H1 (cell line): ENCODE measurements around the gene WDR19. TPM values are rescaled to one million over a fixed set of nuclear protein-coding genes. Genes with fewer than 3 reads are reported as not detected.
"Not testable (repeated sequence)": the region's sequence is repeated elsewhere in the genome, so short reads cannot be mapped to it uniquely, and the experiment has no call there.

ENCODE experiments used
- CTCF ChIA-PET: fragments of 300-600 bp; sonication (Branson Sonifier 250); formaldehyde crosslinking; loops from one replicate; lab custom pipeline; 2021; ENCODE audit not compliant: partially characterized antibody; lab: Charles Lee
- POLR2A ChIA-PET: fragments of 300-600 bp; sonication (Branson Sonifier 250); formaldehyde crosslinking; loops from one replicate; lab custom pipeline; 2021; ENCODE audit warnings: inconsistent platforms; ENCODE audit not compliant: partially characterized antibody; lab: Charles Lee
- DNase-seq, 2 experiments: peaks; one replicate each; pipeline versions ENCODE4 v3.0.0 to v3.0.0-alpha.2; 2010 to 2022; ENCODE audit warnings: low spot score in 2 of 2, low read depth in 1 of 2, mixed read lengths in 1 of 2
- FAIRE-seq: peaks from 2 replicates; lab custom pipeline; 2011; peaks lifted over from hg19 to GRCh38; lab: Jason Lieb, UNC
- H2AFZ ChIP-seq: 2 replicates; pipeline ENCODE4 v1.8.1; 2012; ENCODE audit warnings: low read length, inconsistent platforms
- H2AK5ac ChIP-seq: 2 replicates; pipeline ENCODE4 v1.6.1; 2013; ENCODE audit warnings: low read depth, low read length
- H2BK120ac ChIP-seq: replicated peaks from 2 replicates; pipeline ENCODE3; 2013; ENCODE audit warnings: low read depth, low read length, inconsistent platforms
- H2BK12ac ChIP-seq: 2 replicates; pipeline ENCODE4 v1.6.1; 2013; ENCODE audit warnings: low read depth, low read length
- H2BK15ac ChIP-seq: 2 replicates; pipeline ENCODE4 v1.6.1; 2013; ENCODE audit warnings: low read length
- H2BK20ac ChIP-seq: 2 replicates; pipeline ENCODE4 v1.6.1; 2013; ENCODE audit warnings: low read length
- H2BK5ac ChIP-seq: 2 replicates; pipeline ENCODE4 v1.6.1; 2013; ENCODE audit warnings: low read depth, low read length
- H3K14ac ChIP-seq: 2 replicates; pipeline ENCODE4 v1.6.1; 2013; ENCODE audit warnings: inconsistent platforms; ENCODE audit not compliant: insufficient read length
- H3K18ac ChIP-seq: 2 replicates; pipeline ENCODE4 v1.6.1; 2013; ENCODE audit warnings: low read length; ENCODE audit errors: extremely low read depth
- H3K23ac ChIP-seq: 2 replicates; pipeline ENCODE4 v1.6.1; 2013; ENCODE audit warnings: inconsistent platforms; ENCODE audit not compliant: insufficient read length
- H3K23me2 ChIP-seq: 2 replicates; pipeline ENCODE4 v1.6.1; 2013; ENCODE audit warnings: low read depth, low read length
- H3K27ac ChIP-seq: 2 replicates; pipeline ENCODE4 v1.6.1; 2011; ENCODE audit warnings: low read depth, low read length, inconsistent platforms
- H3K27me3 ChIP-seq, 4 experiments: replicated peaks in 1 of 4; 1 replicate in 1 of 4; 2 replicates in 3 of 4; pipeline versions ENCODE4 v1.6.1 to v1.8.1; 2011 to 2013; ENCODE audit warnings: low read length in 3 of 4, mild to moderate bottlenecking in 3 of 4, inconsistent platforms in 2 of 4, mixed read lengths in 2 of 4, moderate library complexity in 1 of 4; ENCODE audit not compliant: control insufficient read depth in 3 of 4, insufficient read depth in 3 of 4; ENCODE audit errors: extremely low read depth in 1 of 4
- H3K36me3 ChIP-seq, 4 experiments: 2 replicates each; pipeline versions ENCODE4 v1.6.1 to v1.8.1; 2011 to 2013; ENCODE audit warnings: mild to moderate bottlenecking in 4 of 4, low read length in 3 of 4, moderate library complexity in 2 of 4, control low read depth in 1 of 4, inconsistent platforms in 1 of 4; ENCODE audit not compliant: insufficient read depth in 4 of 4, control insufficient read depth in 2 of 4
- H3K4ac ChIP-seq: replicated peaks from 2 replicates; pipeline ENCODE3; 2013; ENCODE audit warnings: low read length, low read depth, mixed read lengths, inconsistent platforms; ENCODE audit not compliant: insufficient read length
- H3K4me1 ChIP-seq, 4 experiments: replicated peaks in 1 of 4; 1 replicate in 1 of 4; 2 replicates in 3 of 4; pipeline versions ENCODE4 v1.6.1 to v1.8.1; 2011 to 2013; ENCODE audit warnings: low read length in 3 of 4, inconsistent platforms in 2 of 4, mixed read lengths in 1 of 4; ENCODE audit not compliant: insufficient read depth in 4 of 4, control insufficient read depth in 3 of 4
- H3K4me2 ChIP-seq, 2 experiments: 2 replicates each; pipeline versions ENCODE4 v1.6.1 to v1.8.1; 2011 to 2013; ENCODE audit warnings: low read depth in 2 of 2, low read length in 2 of 2, control low read depth in 1 of 2, inconsistent platforms in 1 of 2, mild to moderate bottlenecking in 1 of 2; ENCODE audit not compliant: insufficient read depth in 1 of 2
- H3K4me3 ChIP-seq, 4 experiments: fragments of 200-600, 300-600 bp in 1 of 4; sonication (generic), shearing (Covaris generic), sonication (Bioruptor Twin) in 1 of 4; 2 replicates each; pipeline versions ENCODE4 v1.5.1 to v1.8.1; 2011 to 2016; ENCODE audit warnings: low read length in 4 of 4, low read depth in 3 of 4, control low read depth in 2 of 4, inconsistent platforms in 2 of 4, mild to moderate bottlenecking in 2 of 4, mixed read lengths in 1 of 4, moderate library complexity in 1 of 4; ENCODE audit not compliant: insufficient read depth in 2 of 4; ENCODE audit errors: extremely low read depth in 1 of 4
- H3K56ac ChIP-seq: replicated peaks from 2 replicates; pipeline ENCODE3; 2013; ENCODE audit warnings: low read depth, mild to moderate bottlenecking, mixed read lengths, low read length, inconsistent platforms; ENCODE audit not compliant: insufficient read length
- H3K79me1 ChIP-seq: 2 replicates; pipeline ENCODE4 v1.6.1; 2013; ENCODE audit warnings: low read depth, low read length, control low read depth
- H3K79me2 ChIP-seq, 2 experiments: 2 replicates each; pipeline versions ENCODE4 v1.6.1 to v1.8.1; 2012 to 2013; ENCODE audit warnings: low read length in 2 of 2, mild to moderate bottlenecking in 2 of 2, inconsistent platforms in 1 of 2; ENCODE audit not compliant: insufficient read depth in 2 of 2, control insufficient read depth in 1 of 2
- H3K9ac ChIP-seq, 4 experiments: replicated peaks in 1 of 4; 1 replicate in 1 of 4; 2 replicates in 3 of 4; pipeline versions ENCODE4 v1.6.1 to v1.8.1; 2011 to 2013; ENCODE audit warnings: low read depth in 3 of 4, low read length in 3 of 4, control low read depth in 2 of 4, mild to moderate bottlenecking in 2 of 4, moderate library complexity in 2 of 4, inconsistent platforms in 1 of 4; ENCODE audit errors: extremely low read depth in 1 of 4
- H3K9me3 ChIP-seq, 2 experiments: 2 replicates each; pipeline versions ENCODE4 v1.6.1 to v1.8.1; 2012 to 2013; ENCODE audit warnings: mild to moderate bottlenecking in 2 of 2, moderate library complexity in 2 of 2, control low read depth in 1 of 2, inconsistent platforms in 1 of 2, low read depth in 1 of 2, low read length in 1 of 2, mixed read lengths in 1 of 2; ENCODE audit not compliant: insufficient read depth in 2 of 2
- H4K20me1 ChIP-seq, 2 experiments: replicated peaks in 1 of 2; 2 replicates each; pipeline versions ENCODE3 to v1.8.1; 2011 to 2013; ENCODE audit warnings: inconsistent platforms in 2 of 2, low read length in 2 of 2, mild to moderate bottlenecking in 1 of 2; ENCODE audit not compliant: insufficient read depth in 2 of 2, control insufficient read depth in 1 of 2
- H4K5ac ChIP-seq: 2 replicates; pipeline ENCODE4 v1.6.1; 2013; ENCODE audit warnings: low read length, low read depth, mixed read lengths, inconsistent platforms; ENCODE audit not compliant: insufficient read length
- H4K8ac ChIP-seq: 2 replicates; pipeline ENCODE4 v1.8.0; 2013; ENCODE audit warnings: mild to moderate bottlenecking, moderate library complexity, low read length, inconsistent platforms; ENCODE audit not compliant: insufficient read depth; ENCODE audit errors: extremely low read depth
- H4K91ac ChIP-seq: replicated peaks from 2 replicates; pipeline ENCODE3; 2013; ENCODE audit warnings: low read length, mixed read lengths, inconsistent platforms; ENCODE audit not compliant: insufficient read length
- CBX5 ChIP-seq: fragments of 300-800, 300-1000 bp; sonication (generic); IDR thresholded peaks from 2 replicates; pipeline ENCODE4 v1.7.1; 2016; ENCODE audit warnings: antibody characterized with exemption, low read length, low read depth
- GABPA ChIP-seq: IDR thresholded peaks from 2 replicates; pipeline ENCODE4 v1.6.1; 2011; ENCODE audit warnings: mild to moderate bottlenecking, low read length, moderate library complexity, borderline replicate concordance; ENCODE audit not compliant: insufficient read depth
- NANOG ChIP-seq: IDR thresholded peaks from 2 replicates; pipeline ENCODE4 v1.6.1; 2011; ENCODE audit warnings: low read length, low read depth, mild to moderate bottlenecking, inconsistent platforms; ENCODE audit not compliant: insufficient read depth, poor library complexity, severe bottlenecking
- ZNF274 ChIP-seq: IDR thresholded peaks from 2 replicates; pipeline ENCODE4 v1.7.0; 2012; ENCODE audit warnings: low read length, borderline replicate concordance; ENCODE audit errors: extremely low read depth
- WGBS, 2 experiments: shearing (Covaris generic) in 1 of 2; methylation state at CpG; one replicate each; pipeline versions ENCODE4 v1.1.6 to v1.1.7; 2013 to 2015; ENCODE audit warnings: low lambda C conversion rate in 2 of 2, mixed read lengths in 2 of 2, inconsistent platforms in 1 of 2, low coverage in 1 of 2, missing lambda C conversion rate in 1 of 2; ENCODE audit not compliant: insufficient replicate concordance in 2 of 2, insufficient coverage in 1 of 2, insufficient read length in 1 of 2; ENCODE audit errors: extremely low coverage in 1 of 2, missing lambda C conversion rate in 1 of 2; 5-methylcytosine and 5-hydroxymethylcytosine counted together
- polyA plus RNA-seq, 7 experiments: library from polyadenylated mRNA; depleted of rRNA in 3 of 7; stranded (reverse) in 5 of 7; unstranded in 2 of 7; fragments of >200 nt in 5 of 7; fragments of 200-250 nt in 2 of 7; gene quantifications; 1 replicate in 5 of 7; 2 replicates in 1 of 7; 4 replicates in 1 of 7; pipeline versions ENCODE4 v1.2.1 to v1.2.3, GENCODE V29; 2011 to 2013; ENCODE audit warnings: missing spikeins in 2 of 7, mixed read lengths in 2 of 7
- total RNA-seq: library from RNA; stranded (reverse); fragmentation: NEBNext Ultra II Directional; extraction: Animal tissue kit (Norgen Biotek cat#: 25700); gene quantifications from 2 replicates; pipeline ENCODE4 v1.2.1, GENCODE V29; 2021

The WDR19 gene
- total and polyA plus RNA-seq, 2 of the 8 experiments (the other 6 are each of a cell fraction or from before 2014, with no cell fraction given): 22.2 to 23.3 TPM

DNA sequence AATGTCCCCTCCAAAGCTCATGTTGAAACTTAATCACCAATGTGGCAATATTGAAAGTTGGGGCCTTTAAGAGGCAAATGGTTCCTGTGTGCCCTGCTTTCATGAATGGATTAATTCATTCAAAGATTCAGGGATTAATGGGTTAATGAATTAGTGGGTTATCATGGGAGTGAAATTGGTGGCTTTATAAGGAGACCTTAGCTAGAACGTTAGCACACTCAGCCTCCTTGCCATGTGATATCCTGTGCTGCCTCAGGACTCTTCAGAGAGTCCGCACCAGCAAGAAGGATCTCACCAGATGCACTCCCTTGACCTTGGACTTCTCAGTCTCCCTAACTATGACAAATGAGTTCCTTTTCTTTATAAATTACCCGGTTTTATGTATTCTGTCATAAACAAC is 2.6 kb upstream of the WDR19 start (continued):
- TF ChIP-seq ZNF274 (no peak), NANOG (no peak), CBX5 (no peak), GABPA (no peak)

DNA sequence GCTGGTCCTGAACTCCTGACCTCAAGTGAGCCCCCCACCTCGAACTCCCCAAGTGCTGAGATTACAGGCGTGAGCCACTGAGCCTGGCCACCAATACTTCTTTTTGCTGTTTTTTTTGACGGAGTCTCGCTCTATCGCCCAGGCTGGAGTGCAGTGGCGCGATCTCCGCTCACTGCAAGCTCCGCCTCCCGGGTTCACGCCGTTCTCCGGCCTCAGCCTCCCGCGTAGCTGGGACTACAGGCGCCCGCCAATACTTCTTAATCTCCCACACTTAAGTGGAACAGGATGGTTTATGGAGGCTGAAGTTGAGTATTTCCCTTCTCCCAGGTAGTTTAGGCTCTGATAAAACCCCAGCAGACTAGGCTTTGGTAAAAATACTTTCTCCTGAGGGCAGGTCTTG is 1.7 kb upstream of the WDR19 start:
- POLR2A ChIA-PET: interaction anchor here (0.9 kb wide), 1 partner anchor 272 kb away, joined by 3 read pairs; no protein-coding TSS in a partner anchor

More for the DNA sequence above, 1.7 kb upstream of the WDR19 start:
- not testable (repeated sequence) for H3K4me3 ChIP-seq, H3K4me1 ChIP-seq, H3K23ac ChIP-seq, H3K79me1 ChIP-seq, H3K27ac ChIP-seq, H3K9me3 ChIP-seq, H3K36me3 ChIP-seq, H3K79me2 ChIP-seq, H4K8ac ChIP-seq, H3K4ac ChIP-seq, H2AFZ ChIP-seq, H2BK20ac ChIP-seq, H3K27me3 ChIP-seq, H3K14ac ChIP-seq, FAIRE-seq, H4K20me1 ChIP-seq, DNase-seq, H3K18ac ChIP-seq, H2BK5ac ChIP-seq, H3K4me2 ChIP-seq, H3K56ac ChIP-seq, H4K5ac ChIP-seq, H2AK5ac ChIP-seq, H3K9ac ChIP-seq, H2BK15ac ChIP-seq, H3K23me2 ChIP-seq, H4K91ac ChIP-seq, H2BK120ac ChIP-seq, H2BK12ac ChIP-seq
- WGBS, 2 experiments: 93% methylated on average over 17 of the region's 17 CpGs; no CpG with 5 or more reads in 1 of the 2 experiments
- CTCF ChIA-PET: interaction anchor here (0.9 to 2.0 kb wide), 3 partner anchors 12 to 28 kb away, joined by 4 to 5 read pairs (median 5); no protein-coding TSS in a partner anchor
